K562 (cell line): ENCODE measurements around the gene PPP1R13B.

ENCODE experiments used
- CBX2 ChIP-seq: fragments of 200-600 bp; sonication (generic); IDR thresholded peaks from one replicate; pipeline ENCODE4 v1.6.1; 2012; ENCODE audit warnings: mild to moderate bottlenecking, low read length, inconsistent platforms; ENCODE audit not compliant: insufficient read depth, poor library complexity, severe bottlenecking
- FOS ChIP-seq: IDR thresholded peaks from 3 replicates; pipeline ENCODE4 v1.6.1; 2011; ENCODE audit not compliant: insufficient read length; ENCODE audit errors: extremely low read depth
- GTF2F1 ChIP-seq: IDR thresholded peaks from 2 replicates; pipeline ENCODE4 v1.6.1; 2011; ENCODE audit warnings: low read depth, low read length, improper control_type of control experiment
- MXI1 ChIP-seq: IDR thresholded peaks from 2 replicates; pipeline ENCODE4 v1.6.1; 2011; ENCODE audit warnings: low read depth, mild to moderate bottlenecking, improper control_type of control experiment, low read length
- NRF1 ChIP-seq, 2 experiments: fragments of 450-650 bp; IDR thresholded peaks in 1 of 2; conservative IDR thresholded peaks in 1 of 2; 2 replicates each; pipeline ENCODE4 v1.6.1; 2014; ENCODE audit warnings: mild to moderate bottlenecking in 2 of 2
- POLR2AphosphoS2 ChIP-seq: IDR thresholded peaks from 2 replicates; pipeline ENCODE4 v1.6.1; 2012; ENCODE audit warnings: low read length, improper control_type of control experiment
- SP2 ChIP-seq: IDR thresholded peaks from 2 replicates; pipeline ENCODE4 v1.6.1; 2011; ENCODE audit warnings: mild to moderate bottlenecking, low read depth, low read length, moderate library complexity; ENCODE audit not compliant: poor library complexity, severe bottlenecking; ENCODE audit errors: extremely low read depth
- ZBTB43 ChIP-seq: sonication (generic); formaldehyde crosslinking; IDR thresholded peaks from 2 replicates; pipeline ENCODE4 v1.8.0; 2023; ENCODE audit warnings: mild to moderate bottlenecking, missing genetic modification reagents
- ZHX1 ChIP-seq: fragments of 150-350 bp; conservative IDR thresholded peaks from 2 replicates; pipeline ENCODE4 v1.6.1; 2014; ENCODE audit warnings: low read length
- ZNF717 ChIP-seq: fragments of 250-450 bp; sonication (Bioruptor Pico); IDR thresholded peaks from 2 replicates; pipeline ENCODE4 v1.5.0; 2021
- TF ChIP-seq, protein P1 (sequence below): fragments of 450-650 bp; conservative IDR thresholded peaks from 2 replicates; pipeline ENCODE4 v1.6.1; 2016; ENCODE audit warnings: missing genetic modification characterization, low read depth, mild to moderate bottlenecking, control low read depth, missing compliant biosample characterization
- TF ChIP-seq, protein P2 (sequence below), 3 experiments: IDR thresholded peaks in 2 of 3; conservative IDR thresholded peaks in 1 of 3; 2 replicates each; pipeline ENCODE4 v1.5.1; 2011 to 2012; ENCODE audit warnings: low read length in 3 of 3, mild to moderate bottlenecking in 3 of 3, control low read depth in 2 of 3, improper control_type of control experiment in 1 of 3, inconsistent platforms in 1 of 3, low read depth in 1 of 3, mixed read lengths in 1 of 3, moderate library complexity in 1 of 3; ENCODE audit not compliant: insufficient read depth in 2 of 3
- TF ChIP-seq, protein P3 (sequence below): sonication (generic); formaldehyde crosslinking; IDR thresholded peaks from 2 replicates; pipeline ENCODE4 v1.5.0; 2020; ENCODE audit warnings: missing genetic modification reagents
- TF ChIP-seq, protein P4 (sequence below): sonication (generic); formaldehyde crosslinking; IDR thresholded peaks from 2 replicates; pipeline ENCODE4 v1.8.1; 2022; ENCODE audit warnings: missing genetic modification reagents

DNA sequence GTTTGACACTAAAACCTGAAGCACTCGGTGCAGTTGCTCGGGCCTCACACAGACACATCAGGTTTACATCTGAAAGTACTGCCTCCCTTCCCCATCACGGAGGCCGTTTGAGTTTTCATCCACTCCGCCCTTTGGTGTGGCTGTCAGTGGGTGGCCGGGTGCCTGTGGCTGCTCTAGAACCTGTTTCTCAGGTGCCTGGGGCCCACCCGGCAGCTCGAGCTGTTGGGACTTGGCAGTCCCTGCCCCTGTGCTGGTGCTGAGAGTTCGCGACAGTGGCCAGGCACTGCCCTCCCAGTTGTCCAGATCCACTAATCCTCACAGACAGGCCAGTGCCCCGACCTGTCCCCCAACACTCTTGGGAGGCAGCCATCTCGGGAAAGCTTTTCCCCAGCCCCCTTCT is 154.5 kb downstream of the PPP1R13B start:
- TF ChIP-seq, protein P1, sequence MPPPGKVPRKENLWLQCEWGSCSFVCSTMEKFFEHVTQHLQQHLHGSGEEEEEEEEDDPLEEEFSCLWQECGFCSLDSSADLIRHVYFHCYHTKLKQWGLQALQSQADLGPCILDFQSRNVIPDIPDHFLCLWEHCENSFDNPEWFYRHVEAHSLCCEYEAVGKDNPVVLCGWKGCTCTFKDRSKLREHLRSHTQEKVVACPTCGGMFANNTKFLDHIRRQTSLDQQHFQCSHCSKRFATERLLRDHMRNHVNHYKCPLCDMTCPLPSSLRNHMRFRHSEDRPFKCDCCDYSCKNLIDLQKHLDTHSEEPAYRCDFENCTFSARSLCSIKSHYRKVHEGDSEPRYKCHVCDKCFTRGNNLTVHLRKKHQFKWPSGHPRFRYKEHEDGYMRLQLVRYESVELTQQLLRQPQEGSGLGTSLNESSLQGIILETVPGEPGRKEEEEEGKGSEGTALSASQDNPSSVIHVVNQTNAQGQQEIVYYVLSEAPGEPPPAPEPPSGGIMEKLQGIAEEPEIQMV (tag): no peak
- TF ChIP-seq, protein P2, sequence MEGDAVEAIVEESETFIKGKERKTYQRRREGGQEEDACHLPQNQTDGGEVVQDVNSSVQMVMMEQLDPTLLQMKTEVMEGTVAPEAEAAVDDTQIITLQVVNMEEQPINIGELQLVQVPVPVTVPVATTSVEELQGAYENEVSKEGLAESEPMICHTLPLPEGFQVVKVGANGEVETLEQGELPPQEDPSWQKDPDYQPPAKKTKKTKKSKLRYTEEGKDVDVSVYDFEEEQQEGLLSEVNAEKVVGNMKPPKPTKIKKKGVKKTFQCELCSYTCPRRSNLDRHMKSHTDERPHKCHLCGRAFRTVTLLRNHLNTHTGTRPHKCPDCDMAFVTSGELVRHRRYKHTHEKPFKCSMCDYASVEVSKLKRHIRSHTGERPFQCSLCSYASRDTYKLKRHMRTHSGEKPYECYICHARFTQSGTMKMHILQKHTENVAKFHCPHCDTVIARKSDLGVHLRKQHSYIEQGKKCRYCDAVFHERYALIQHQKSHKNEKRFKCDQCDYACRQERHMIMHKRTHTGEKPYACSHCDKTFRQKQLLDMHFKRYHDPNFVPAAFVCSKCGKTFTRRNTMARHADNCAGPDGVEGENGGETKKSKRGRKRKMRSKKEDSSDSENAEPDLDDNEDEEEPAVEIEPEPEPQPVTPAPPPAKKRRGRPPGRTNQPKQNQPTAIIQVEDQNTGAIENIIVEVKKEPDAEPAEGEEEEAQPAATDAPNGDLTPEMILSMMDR (IDR thresholded peaks at IDR 0.05 in 2 of 3, conservative IDR thresholded peaks at IDR 0.05 in 1 of 3; ENCODE audit: insufficient read depth in 2 of 3, low read depth in 1 of 3, low read length in 3 of 3): no peak
- no peak for TF ChIP-seq ZHX1
- TF ChIP-seq GTF2F1: no peak
- no peak for TF ChIP-seq ZNF717 (CRISPR knock-in tag)
- TF ChIP-seq CBX2: no peak
- TF ChIP-seq, protein P3, sequence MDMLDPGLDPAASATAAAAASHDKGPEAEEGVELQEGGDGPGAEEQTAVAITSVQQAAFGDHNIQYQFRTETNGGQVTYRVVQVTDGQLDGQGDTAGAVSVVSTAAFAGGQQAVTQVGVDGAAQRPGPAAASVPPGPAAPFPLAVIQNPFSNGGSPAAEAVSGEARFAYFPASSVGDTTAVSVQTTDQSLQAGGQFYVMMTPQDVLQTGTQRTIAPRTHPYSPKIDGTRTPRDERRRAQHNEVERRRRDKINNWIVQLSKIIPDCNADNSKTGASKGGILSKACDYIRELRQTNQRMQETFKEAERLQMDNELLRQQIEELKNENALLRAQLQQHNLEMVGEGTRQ (CRISPR knock-in tag): no peak
- no peak for TF ChIP-seq SP2
- TF ChIP-seq, protein P4, sequence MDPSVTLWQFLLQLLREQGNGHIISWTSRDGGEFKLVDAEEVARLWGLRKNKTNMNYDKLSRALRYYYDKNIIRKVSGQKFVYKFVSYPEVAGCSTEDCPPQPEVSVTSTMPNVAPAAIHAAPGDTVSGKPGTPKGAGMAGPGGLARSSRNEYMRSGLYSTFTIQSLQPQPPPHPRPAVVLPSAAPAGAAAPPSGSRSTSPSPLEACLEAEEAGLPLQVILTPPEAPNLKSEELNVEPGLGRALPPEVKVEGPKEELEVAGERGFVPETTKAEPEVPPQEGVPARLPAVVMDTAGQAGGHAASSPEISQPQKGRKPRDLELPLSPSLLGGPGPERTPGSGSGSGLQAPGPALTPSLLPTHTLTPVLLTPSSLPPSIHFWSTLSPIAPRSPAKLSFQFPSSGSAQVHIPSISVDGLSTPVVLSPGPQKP: no peak
- TF ChIP-seq ZBTB43 (CRISPR knock-in tag): no peak
- TF ChIP-seq NRF1 (conservative IDR thresholded peaks at IDR 0.05 in 1 of 2, IDR thresholded peaks at IDR 0.05 in 1 of 2): no peak
- TF ChIP-seq FOS: no peak
- TF ChIP-seq MXI1: no peak
- TF ChIP-seq POLR2AphosphoS2: no peak
